C4-2B (cell line): ENCODE data around the gene TMEM134.

Experiments
- ZFX ChIP-seq: fragments of 450-650 bp; IDR thresholded peaks from 2 replicates; pipeline ENCODE4 v1.6.1; 2017
- TF ChIP-seq, protein P1 (sequence below): fragments of 450-650 bp; conservative IDR thresholded peaks from 2 replicates; pipeline ENCODE4 v1.5.1; 2017; ENCODE audit warnings: mild to moderate bottlenecking

DNA sequence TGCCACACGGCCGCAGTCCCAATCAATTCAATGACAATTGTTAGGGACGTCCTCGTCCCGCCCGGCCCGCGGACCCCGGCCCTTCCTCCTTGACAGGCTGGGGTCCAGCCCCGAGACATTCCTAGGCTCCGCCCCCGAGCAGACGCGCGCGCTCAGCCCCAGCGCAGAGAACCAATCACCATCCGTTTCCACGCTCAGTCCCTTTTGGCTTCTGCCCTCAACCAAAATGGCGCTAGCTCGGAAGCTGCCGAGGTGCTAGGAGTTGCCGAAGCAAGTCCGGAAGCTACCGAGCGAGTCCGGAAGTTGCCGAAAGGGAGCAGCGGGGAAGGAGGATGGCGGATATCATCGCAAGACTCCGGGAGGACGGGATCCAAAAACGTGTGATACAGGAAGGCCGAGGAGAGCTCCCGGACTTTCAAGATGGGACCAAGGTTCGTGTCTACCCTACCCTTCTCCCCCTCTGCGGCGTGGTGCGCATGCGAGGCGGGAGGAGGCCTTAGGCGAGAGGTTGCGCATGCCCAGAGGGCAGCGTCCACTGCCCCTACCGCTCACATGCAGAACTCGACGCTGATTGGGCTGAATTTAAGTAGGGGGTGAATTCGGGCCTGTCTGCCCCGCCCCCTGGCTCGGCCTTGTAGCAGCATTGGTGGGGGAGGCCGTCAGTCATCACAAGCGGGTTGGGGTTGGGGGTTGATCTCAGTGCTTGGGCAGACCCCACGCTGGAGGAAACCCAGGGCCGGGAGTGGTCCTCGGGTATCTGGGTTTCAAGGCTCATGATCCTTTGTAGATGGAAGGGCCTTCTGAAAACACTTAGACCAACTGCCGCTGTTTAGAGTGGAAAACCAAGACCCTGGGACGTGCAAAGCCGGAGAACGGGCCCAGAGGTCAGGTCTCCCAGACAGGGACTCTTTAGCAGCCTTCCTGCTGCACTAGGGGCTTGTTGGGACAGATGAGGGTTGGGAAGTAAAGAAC, 14.1 kb upstream of the TMEM134 start, which contains the start of gene AIP:
- TF ChIP-seq, protein P1, sequence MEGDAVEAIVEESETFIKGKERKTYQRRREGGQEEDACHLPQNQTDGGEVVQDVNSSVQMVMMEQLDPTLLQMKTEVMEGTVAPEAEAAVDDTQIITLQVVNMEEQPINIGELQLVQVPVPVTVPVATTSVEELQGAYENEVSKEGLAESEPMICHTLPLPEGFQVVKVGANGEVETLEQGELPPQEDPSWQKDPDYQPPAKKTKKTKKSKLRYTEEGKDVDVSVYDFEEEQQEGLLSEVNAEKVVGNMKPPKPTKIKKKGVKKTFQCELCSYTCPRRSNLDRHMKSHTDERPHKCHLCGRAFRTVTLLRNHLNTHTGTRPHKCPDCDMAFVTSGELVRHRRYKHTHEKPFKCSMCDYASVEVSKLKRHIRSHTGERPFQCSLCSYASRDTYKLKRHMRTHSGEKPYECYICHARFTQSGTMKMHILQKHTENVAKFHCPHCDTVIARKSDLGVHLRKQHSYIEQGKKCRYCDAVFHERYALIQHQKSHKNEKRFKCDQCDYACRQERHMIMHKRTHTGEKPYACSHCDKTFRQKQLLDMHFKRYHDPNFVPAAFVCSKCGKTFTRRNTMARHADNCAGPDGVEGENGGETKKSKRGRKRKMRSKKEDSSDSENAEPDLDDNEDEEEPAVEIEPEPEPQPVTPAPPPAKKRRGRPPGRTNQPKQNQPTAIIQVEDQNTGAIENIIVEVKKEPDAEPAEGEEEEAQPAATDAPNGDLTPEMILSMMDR = no peak
- no peak for TF ChIP-seq ZFX
